ENCODE results near the gene TUBB2B.
"Not testable (repeated sequence)": the region's sequence is repeated elsewhere in the genome, so short reads cannot be mapped to it uniquely, and the experiment has no call there.

TUBB2B gene

GRCh38 chr6:3253597-3253961, 26.1 kb upstream of the TUBB2B start:
- H3K27ac ChIP-seq (ENCODE audit: low read depth, low read length): no peak overlapping the region
- no peaks in the 10 kb centered on the region for H3K27me3 ChIP-seq (ENCODE audit: control insufficient read depth in 1 of 2, insufficient read depth in 2 of 2, low read length in 2 of 2)
- H3K4me1 ChIP-seq (ENCODE audit: insufficient read depth, low read length): peaks cover 11% of the 10 kb centered on the region
- H3K9ac ChIP-seq (ENCODE audit: low read length): no peak overlapping the region
- H3K9me3 ChIP-seq (ENCODE audit: low read length): no peaks in the 10 kb centered on the region
- no peaks in the 10 kb centered on the region for H3K36me3 ChIP-seq (ENCODE audit: insufficient read depth, low read length)
- no peak overlapping the region for H3K4me3 ChIP-seq (ENCODE audit: low read depth in 1 of 2, low read length in 2 of 2)

DNA sequence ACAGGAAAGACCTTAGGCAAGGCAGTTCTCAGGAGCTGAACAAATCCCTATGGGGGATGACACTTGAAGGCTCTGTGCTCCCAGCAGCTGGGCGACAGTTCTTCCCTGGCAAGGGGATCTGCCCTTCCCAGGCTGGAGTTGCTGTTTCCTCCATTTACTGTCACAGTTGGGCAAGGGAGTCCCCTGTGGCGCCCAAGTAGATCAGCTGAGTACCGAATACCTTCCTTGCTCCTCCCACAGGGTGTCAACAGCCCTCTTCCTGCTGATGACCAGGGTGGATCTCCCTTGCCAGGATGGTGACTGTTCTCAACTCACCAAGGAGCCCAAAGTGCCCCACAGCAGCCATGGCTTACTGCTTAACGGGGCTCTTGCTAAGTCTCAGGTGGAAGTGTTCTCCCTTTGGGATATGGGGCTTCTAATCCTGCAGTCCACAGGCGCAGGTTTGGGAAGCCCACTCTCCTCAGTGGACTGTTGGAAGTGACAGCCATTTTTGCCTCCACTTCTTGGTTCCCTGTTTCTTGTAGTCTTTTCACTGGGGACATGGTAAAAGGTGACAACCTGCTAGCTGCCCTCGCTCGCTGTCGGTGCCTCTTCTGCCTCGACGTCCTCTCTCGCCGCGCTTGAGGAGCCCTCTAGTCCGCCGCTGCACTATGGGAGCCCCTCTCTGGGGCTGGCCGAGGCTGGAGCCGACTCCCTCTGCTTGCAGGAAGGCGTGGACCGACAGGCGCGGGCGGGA, 25.6 kb upstream of the TUBB2B start:
- Histone ChIP-seq H3K27me3 (ENCODE audit: control insufficient read depth in 1 of 2, insufficient read depth in 2 of 2, low read length in 2 of 2) (no peaks in the 10 kb centered on the region), H3K4me3 (ENCODE audit: low read depth in 1 of 2, low read length in 2 of 2) (no peak overlapping the region)

GRCh38 chr6:3252369-3252768, 24.9 kb upstream of the TUBB2B start:
- Histone ChIP-seq H3K36me3 (ENCODE audit: insufficient read depth, low read length) (no peaks in the 10 kb centered on the region), H3K4me1 (ENCODE audit: insufficient read depth, low read length) (peaks cover 19% of the 10 kb centered on the region), H3K4me3 (ENCODE audit: low read depth in 1 of 2, low read length in 2 of 2) (no peak overlapping the region), H3K9me3 (ENCODE audit: low read length) (no peaks in the 10 kb centered on the region), H3K27me3 (ENCODE audit: control insufficient read depth in 1 of 2, insufficient read depth in 2 of 2, low read length in 2 of 2) (no peaks in the 10 kb centered on the region), H3K27ac (ENCODE audit: low read depth, low read length) (no peak overlapping the region), H3K9ac (ENCODE audit: low read length) (no peak overlapping the region)

More for the DNA sequence above, 25.6 kb upstream of the TUBB2B start:
- H3K9ac ChIP-seq (ENCODE audit: low read length): no peak overlapping the region
- peaks cover 17% of the 10 kb centered on the region for H3K4me1 ChIP-seq (ENCODE audit: insufficient read depth, low read length)
- no peaks in the 10 kb centered on the region for H3K9me3 ChIP-seq (ENCODE audit: low read length)
- no peaks in the 10 kb centered on the region for H3K36me3 ChIP-seq (ENCODE audit: insufficient read depth, low read length)
- no peak overlapping the region for H3K27ac ChIP-seq (ENCODE audit: low read depth, low read length)

DNA sequence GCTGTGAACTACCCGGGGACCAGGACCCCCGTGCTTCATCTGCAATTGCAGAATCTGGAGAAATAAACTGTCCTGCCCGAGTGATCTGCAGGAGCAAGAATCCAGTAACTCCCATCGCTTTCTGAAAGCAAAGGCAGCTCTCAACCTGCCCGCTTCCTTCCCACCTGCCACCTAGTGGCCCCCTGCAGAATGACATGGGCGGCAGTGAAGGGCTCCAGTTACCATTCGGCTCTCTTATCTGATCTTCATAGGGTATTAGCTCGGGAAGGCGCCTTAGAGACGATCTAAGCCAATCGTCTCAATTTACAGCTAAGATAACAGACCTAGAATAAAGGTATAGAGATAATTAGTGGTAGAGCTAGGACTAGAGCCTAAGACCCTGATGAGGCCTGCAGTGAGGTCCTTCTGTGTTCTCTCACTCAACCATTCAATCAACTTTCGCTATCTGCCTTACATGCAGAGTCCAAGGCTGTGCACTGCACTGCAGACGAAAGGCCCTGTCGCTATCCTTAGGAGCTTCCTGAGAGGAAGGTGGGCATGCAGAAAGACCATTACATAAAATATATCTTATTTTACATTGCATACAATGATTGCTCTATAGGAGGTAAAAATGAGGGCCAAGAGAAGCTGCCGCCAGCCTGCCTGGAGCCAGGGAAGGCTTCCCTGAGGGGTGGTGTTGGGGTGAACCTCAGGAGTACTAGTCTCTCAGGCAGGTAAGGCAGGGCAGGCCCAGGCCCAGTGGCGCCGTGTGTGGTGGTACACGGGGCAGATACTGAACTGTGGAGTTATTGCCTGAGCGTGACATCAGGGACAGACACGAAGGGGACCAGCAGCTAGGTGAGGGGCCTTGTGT, 24.2 kb upstream of the TUBB2B start:
- Histone ChIP-seq H3K27me3 (ENCODE audit: control insufficient read depth in 1 of 2, insufficient read depth in 2 of 2, low read length in 2 of 2) (no peaks in the 10 kb centered on the region), H3K9me3 (ENCODE audit: low read length) (no peaks in the 10 kb centered on the region), H3K27ac (ENCODE audit: low read depth, low read length) (no peak overlapping the region), H3K4me3 (ENCODE audit: low read depth in 1 of 2, low read length in 2 of 2) (peak overlapping the region in 1 of 2 donors; percentile 29), H3K4me1 (ENCODE audit: insufficient read depth, low read length) (peaks cover 19% of the 10 kb centered on the region), H3K9ac (ENCODE audit: low read length) (no peak overlapping the region), H3K36me3 (ENCODE audit: insufficient read depth, low read length) (no peaks in the 10 kb centered on the region)

DNA sequence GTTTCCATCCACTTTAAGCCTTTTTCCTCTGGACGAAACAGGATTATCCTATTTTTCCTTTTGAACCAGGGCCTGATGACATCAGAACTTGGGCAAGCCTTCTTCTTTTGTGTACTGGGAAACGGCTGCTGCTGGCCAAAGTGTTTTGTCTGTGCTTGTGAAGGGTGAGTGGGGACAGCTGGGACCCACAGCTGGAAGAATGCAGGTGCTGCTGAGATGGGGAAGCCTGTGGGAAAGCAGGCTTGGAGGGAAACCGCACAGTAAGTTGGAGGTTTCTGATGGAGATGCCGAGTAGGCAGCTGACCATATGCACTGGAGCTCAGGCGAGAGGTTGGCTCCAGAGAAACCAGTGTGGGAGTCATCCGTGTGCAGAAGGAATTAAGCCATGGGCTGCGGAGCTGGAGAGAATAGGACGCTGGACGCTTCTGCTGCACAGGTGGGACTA, 22.8 kb upstream of the TUBB2B start:
- Histone ChIP-seq H3K27me3 (ENCODE audit: control insufficient read depth in 1 of 2, insufficient read depth in 2 of 2, low read length in 2 of 2) (no peaks in the 10 kb centered on the region), H3K9me3 (ENCODE audit: low read length) (no peaks in the 10 kb centered on the region), H3K4me3 (ENCODE audit: low read depth in 1 of 2, low read length in 2 of 2) (no peak overlapping the region), H3K9ac (ENCODE audit: low read length) (no peak overlapping the region), H3K36me3 (ENCODE audit: insufficient read depth, low read length) (no peaks in the 10 kb centered on the region), H3K4me1 (ENCODE audit: insufficient read depth, low read length) (peaks cover 19% of the 10 kb centered on the region), H3K27ac (ENCODE audit: low read depth, low read length) (no peak overlapping the region)

DNA sequence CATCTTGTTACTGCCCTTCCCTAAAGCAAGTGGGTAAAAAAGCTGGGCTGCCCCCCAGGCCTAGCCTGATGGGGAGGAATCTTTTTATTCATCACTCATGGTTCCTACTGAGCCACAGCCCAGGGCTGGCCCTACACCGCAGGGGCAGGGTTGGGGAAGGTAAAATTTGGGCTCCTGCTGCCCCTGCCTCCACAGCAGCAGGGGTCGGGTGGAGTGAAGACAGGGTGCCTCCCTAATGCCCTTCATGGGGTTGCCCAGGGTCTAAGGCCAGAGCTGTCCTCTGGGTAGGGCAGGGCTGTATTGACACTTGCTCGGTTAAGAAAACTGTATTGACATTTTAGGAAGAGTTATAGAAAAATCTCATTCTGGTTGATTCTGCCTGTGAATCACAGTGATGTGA, 22.4 kb upstream of the TUBB2B start:
- Histone ChIP-seq H3K9me3 (ENCODE audit: low read length) (no peaks in the 10 kb centered on the region), H3K4me3 (ENCODE audit: low read depth in 1 of 2, low read length in 2 of 2) (no peak overlapping the region), H3K36me3 (ENCODE audit: insufficient read depth, low read length) (no peaks in the 10 kb centered on the region), H3K27ac (ENCODE audit: low read depth, low read length) (no peak overlapping the region), H3K4me1 (ENCODE audit: insufficient read depth, low read length) (peaks cover 19% of the 10 kb centered on the region), H3K9ac (ENCODE audit: low read length) (no peak overlapping the region), H3K27me3 (ENCODE audit: control insufficient read depth in 1 of 2, insufficient read depth in 2 of 2, low read length in 2 of 2) (no peaks in the 10 kb centered on the region)

GRCh38 chr6:3247255-3248146, 20.0 kb upstream of the TUBB2B start:
- Histone ChIP-seq H3K9me3 (ENCODE audit: low read length) (no peaks in the 10 kb centered on the region), H3K36me3 (ENCODE audit: insufficient read depth, low read length) (no peaks in the 10 kb centered on the region), H3K4me3 (ENCODE audit: low read depth in 1 of 2, low read length in 2 of 2) (peak overlapping the region; percentile 34 to 71), H3K4me1 (ENCODE audit: insufficient read depth, low read length) (peaks cover 19% of the 10 kb centered on the region), H3K27me3 (ENCODE audit: control insufficient read depth in 1 of 2, insufficient read depth in 2 of 2, low read length in 2 of 2) (no peaks in the 10 kb centered on the region), H3K27ac (ENCODE audit: low read depth, low read length) (peak overlapping the region; percentile 76), H3K9ac (ENCODE audit: low read length) (peak overlapping the region; percentile 64)

- Histone ChIP-seq H3K27me3 (ENCODE audit: control insufficient read depth in 1 of 2, insufficient read depth in 2 of 2, low read length in 2 of 2) (no peaks in the 10 kb centered on the region), H3K36me3 (ENCODE audit: insufficient read depth, low read length) (no peaks in the 10 kb centered on the region), H3K9me3 (ENCODE audit: low read length) (no peaks in the 10 kb centered on the region), H3K4me1 (ENCODE audit: insufficient read depth, low read length) (peaks cover 8% of the 10 kb centered on the region), H3K9ac (ENCODE audit: low read length) (no peak overlapping the region), H3K4me3 (ENCODE audit: low read depth in 1 of 2, low read length in 2 of 2) (no peak overlapping the region), H3K27ac (ENCODE audit: low read depth, low read length) (no peak overlapping the region)
These were observed 17.8 kb upstream of the TUBB2B start for GRCh38 chr6:3245216-3245615.

GRCh38 chr6:3244832-3245161, 17.3 kb upstream of the TUBB2B start:
- H3K27me3 ChIP-seq (ENCODE audit: control insufficient read depth in 1 of 2, insufficient read depth in 2 of 2, low read length in 2 of 2); H3K4me3 ChIP-seq (ENCODE audit: low read depth in 1 of 2, low read length in 2 of 2); H3K9me3 ChIP-seq (ENCODE audit: low read length); H3K9ac ChIP-seq (ENCODE audit: low read length); H3K36me3 ChIP-seq (ENCODE audit: insufficient read depth, low read length); H3K27ac ChIP-seq (ENCODE audit: low read depth, low read length); H3K4me1 ChIP-seq (ENCODE audit: insufficient read depth, low read length): not testable (repeated sequence)

DNA sequence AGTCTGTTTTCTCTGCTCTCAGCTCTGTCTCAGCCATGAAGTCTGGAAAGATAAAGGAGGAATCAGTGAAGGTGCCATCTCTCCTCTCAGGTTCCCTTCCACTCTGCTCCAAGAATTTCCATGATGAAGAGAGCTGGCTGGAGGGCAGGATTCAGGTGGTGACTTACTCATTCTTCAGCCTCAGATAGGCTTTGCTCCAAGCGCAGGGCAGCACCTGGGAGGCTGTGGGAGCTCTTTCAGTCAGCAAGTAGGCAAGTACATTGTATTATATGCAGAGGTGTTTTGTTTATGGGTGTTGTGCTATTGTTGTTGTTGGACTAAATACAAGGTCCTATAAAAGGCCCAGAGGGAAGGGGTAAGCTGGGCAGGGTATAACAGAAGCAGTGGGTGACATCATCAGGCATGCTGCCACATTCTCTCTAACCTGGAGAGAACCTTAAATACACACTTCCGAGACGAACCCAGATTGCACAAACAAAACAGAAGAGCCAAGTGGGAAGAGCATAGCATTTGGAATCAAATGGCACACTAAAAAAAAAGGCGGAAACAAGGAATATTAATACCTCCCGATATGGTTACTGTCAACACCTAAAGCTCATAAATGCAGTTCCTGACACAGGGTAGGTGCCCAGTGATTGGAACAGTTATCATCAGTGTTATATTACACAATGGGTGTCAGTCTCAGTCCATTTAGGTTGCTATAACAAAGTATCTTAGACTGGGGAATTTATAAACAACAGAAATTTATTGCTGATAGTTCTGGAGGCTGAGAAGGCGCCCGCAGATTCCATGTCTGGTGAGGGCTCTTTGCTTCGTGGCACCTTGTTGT, 16.8 kb upstream of the TUBB2B start:
- Histone ChIP-seq H3K4me3 (ENCODE audit: low read depth in 1 of 2, low read length in 2 of 2) (no peak overlapping the region), H3K27me3 (ENCODE audit: control insufficient read depth in 1 of 2, insufficient read depth in 2 of 2, low read length in 2 of 2) (no peaks in the 10 kb centered on the region), H3K36me3 (ENCODE audit: insufficient read depth, low read length) (no peaks in the 10 kb centered on the region), H3K9ac (ENCODE audit: low read length) (no peak overlapping the region), H3K27ac (ENCODE audit: low read depth, low read length) (no peak overlapping the region), H3K9me3 (ENCODE audit: low read length) (no peaks in the 10 kb centered on the region), H3K4me1 (ENCODE audit: insufficient read depth, low read length) (peaks cover 8% of the 10 kb centered on the region)

Measured in muscle layer of colon (tissue), 2 donors.